ENCODE results near the gene JAKMIP3.

Gene JAKMIP3

DNA sequence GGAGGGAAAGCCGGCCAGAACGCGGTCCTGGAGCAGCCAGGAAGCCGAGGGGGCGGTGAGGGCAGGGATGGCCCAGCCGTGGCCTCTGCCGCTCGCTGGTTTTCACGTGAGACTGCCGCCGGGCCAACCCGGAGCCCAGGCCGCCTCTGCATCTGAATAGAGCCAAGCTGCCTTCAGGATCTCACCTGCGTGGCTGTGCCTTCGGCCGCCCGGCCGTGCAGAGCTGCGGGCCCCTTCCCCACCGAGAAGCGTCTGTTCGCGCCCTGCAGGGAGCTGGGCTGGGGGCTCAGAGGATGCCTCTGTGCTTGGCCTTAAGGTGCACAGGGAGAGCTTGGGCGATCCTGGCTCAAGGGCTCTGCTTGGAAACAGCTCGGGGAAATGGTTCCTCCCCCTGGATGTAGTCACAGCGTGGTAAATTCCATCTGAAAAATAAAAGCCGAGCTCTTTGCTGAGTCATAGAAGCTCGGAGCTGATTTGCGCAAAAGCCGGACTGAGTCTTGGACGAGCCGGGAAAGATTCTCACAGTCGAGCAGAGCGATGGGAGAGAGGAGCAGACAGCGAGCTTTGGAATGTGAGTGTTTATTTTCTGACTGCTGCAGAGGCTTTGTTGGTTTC, at the start of gene JAKMIP3:
Gene JAKMIP3 (plus strand): TSS at position 456 of the 615 bp plus-strand sequence. CDS start 38,863 bp downstream, outside the sequence.
- peak in 2 of 3 experiments; percentile 45 to 60 for DNase-seq

DNA sequence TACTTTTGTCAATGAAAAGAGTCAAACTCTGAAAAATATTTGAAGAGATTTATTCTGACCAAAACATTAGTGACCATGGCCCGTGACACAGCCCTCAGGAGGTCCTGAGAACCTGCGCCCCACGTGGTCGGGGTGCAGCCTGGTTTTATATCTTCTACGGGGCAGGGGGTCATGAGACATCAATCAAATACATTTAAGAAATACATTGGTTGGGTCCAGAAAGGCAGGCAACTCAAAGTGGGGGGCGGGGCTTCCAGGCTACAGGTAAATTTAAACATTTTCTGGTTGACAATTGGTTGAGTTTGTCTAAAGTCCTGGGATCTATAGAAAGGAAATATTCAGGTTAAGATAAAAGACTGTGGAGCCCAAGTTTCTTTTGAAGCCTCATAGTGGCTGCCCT, 49.2 kb upstream of the JAKMIP3 start:
- DNase-seq, result no peak

DNA sequence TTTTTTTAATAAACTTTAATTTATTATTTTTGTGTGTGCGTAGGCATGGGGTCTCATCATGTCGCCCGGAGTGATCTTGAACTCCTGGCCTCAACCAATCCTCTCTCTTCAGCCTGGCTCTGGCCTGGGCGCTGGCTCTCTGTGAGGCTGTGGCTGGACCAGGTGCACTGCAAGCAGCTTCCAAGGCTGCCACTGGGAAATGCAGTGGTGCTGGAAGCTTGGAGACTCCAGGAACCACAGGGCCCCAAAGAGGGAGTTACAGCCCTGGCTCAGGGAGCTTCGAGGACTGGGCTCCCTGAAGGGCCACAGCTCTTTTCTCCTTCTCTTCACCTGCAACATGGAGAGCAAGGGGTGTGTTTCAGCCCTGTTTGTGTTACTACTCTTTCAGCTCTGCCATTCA, 47.3 kb upstream of the JAKMIP3 start:
- no peak for DNase-seq

DNA sequence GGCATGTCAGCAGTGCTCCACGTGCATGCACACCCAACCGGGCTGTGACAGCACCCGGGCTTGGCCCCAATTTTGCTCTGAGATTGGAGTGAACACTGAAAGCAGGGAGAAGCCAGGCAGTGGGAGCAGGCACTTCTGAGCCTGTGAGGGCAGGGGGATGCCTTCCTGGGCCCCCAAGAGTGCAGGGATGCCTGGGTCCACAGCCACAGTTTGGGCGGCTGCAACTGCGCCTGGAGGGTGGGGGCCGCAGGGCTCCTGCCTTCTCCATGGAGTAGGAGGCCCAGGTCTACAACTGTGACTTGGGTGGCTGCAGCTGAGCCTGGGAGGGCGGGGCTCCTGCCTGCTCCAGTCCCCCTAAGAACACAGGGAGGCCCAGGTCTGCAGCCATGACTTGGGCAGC, 46.4 kb upstream of the JAKMIP3 start:
- DNase-seq, result no peak

DNA sequence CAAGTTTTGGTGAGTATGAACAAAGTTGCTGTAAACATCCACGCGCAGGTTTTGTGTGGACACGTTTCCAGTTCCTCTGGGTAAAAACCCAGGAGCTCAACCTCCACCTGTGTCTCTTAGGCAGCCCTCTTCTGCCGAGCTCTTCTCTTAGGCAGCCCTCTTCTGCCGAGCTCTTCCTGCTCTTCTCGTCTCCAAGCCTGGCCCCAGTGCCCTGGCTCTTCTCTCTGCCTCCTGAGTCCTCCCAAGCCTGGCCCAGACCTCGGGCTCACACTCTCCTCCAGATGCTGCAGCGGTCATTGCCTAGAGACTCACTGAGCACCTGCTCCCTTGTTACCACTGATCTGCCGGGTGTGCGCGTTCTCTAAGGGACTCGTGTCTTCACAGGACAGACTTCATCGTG, 45.3 kb upstream of the JAKMIP3 start:
- no peak for DNase-seq

DNA sequence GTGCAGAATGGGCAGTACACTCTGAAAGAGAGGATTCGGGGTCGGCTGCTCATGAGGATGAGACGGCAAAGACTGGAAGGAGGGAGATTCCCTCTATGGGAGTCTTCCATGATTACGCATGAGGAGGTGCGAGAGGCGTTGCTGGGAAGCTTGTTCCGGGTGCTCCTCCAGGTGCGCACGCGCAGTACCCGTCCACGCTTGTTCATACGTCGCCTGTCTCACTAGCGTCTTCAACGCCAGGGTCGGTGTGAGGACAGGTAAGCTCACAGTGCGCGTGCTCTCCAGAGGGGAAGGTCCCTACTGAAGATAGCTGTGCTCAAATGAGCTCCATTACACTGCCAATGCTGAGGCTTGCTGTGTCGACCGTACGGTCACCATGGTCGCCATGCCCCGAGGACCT, 44.7 kb upstream of the JAKMIP3 start:
- no peak for DNase-seq

DNA sequence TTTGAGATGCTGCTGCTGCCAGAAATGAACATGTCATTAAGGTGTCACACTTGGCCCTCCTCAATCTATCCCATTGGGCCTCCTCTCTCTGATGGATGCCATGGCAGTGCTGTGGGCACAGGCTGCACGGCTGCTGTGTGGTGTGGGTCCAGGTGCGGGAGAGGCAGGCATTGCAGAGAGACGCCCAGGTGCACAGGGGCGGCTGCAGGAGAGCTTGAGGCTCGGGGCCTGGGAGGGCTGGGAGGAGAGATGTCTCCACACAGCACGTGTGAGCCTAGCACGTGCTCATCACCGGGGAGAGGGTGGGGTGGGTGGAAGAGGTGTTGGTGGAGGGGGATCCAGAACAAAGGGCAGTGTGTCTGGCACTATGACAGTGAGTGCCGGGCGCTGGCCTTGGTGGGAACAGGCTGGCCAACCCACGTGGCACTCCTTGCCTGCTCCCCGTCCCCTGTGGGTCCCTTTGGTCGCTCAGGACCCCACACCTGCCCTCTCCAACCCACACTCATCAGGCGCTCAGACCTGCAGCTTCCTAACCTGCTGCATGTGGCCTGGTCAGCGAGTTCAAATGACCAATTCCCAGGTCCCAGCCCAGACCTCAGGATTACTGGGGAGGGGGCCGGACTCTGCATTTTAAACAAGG, 44.1 kb upstream of the JAKMIP3 start:
- no peak for DNase-seq

DNA sequence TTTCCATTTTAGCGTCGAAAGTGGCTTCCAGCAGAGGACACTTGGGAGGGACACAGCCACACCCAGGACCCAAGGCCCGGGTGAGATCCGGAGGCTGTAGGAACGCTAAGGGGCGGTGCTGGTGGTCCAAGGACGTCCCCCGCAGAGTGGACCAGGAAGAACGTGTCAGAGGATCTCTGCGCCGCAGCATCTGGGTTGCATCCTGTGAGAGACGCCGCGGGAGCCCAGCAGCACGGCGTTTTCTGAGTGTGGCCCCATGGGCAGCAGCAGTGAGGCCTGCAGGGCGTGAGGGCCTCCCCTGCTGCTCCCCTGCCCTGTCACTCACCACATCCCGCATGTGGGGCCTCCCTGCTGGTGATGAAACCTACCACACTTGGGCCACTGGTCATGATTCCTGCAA, 43.5 kb upstream of the JAKMIP3 start:
- no peak for DNase-seq

DNA sequence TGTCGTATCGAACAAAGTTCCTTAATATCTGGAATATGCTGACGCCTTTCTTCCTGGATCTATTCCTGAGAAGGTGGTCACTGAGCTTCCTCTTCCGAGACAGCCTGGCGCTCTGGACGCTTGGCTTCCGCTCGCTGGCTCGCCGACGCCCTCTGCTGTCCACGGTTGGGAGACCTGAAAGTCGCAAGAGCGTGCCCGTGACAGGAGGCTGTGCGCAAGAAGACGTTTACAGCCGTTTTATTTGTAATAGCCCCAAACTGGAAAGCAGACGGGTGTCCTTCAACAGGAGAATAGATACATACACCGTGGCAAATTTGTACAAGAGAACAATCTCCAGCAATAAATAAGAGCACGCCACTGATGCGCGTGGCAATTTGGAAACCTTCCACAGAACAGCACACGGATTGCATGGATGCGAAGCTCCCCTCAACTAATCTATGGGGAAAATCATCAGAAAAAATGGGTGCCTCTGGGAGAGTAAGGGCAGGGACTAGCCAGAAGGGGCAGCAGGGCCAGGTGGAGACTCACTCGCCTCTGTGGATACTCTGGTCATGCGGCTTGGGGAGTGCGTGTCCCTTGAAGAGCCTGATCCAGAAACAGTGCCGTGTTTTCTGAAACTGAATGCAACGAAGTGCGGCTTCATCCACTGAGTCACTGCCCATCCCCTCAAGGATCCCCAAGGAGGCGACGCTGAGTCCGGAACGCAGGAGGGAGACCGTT, 42.5 kb upstream of the JAKMIP3 start:
- DNase-seq, result peak; percentile 54 to 72 (median 64)

DNA sequence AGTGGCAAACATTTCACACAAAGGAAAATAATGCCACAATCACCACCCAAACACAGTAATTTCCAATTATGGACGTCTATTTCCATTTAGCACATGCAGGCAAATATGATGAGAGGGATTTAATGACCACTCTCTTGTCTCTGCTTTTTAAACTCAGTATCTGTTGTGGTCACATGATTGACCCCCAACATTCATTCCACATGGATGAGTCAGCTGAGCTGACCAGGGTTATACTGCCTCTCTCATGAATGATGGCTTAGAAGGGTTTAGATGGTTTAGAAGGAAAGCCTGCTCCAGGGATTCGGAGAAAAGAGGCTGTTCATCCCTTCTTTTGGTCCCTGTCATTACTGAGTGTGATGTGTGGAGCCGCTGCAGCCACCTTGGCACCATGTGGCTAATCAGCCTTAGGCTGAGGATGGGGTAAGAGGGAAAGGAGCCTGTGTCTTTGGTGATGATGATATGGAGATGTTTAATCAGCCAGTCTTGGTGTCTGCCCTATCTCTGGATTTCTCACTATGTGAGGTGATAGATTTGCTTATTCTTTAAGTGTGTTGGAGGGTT, 38.2 kb upstream of the JAKMIP3 start:
- no peak for DNase-seq

DNA sequence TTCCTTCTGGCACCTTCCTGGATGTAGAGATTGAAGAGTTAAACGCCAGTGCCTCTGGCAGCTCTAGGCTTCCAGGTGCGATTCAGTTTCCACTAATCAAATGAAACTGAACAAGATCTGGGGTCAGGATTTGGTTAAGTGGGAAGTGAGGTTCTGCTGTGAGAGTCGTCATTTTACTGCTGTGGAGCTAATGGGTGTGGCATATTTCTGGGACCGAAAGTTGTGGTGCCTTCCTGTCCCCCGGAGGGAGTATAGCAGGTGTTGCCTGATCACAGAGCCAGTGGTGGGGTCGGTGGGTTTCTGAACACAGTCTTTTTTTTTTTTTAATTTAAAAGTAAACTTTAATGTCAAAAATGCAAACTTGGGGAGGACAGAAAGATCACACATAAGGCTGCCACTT, 37.0 kb upstream of the JAKMIP3 start:
- no peak for DNase-seq

DNA sequence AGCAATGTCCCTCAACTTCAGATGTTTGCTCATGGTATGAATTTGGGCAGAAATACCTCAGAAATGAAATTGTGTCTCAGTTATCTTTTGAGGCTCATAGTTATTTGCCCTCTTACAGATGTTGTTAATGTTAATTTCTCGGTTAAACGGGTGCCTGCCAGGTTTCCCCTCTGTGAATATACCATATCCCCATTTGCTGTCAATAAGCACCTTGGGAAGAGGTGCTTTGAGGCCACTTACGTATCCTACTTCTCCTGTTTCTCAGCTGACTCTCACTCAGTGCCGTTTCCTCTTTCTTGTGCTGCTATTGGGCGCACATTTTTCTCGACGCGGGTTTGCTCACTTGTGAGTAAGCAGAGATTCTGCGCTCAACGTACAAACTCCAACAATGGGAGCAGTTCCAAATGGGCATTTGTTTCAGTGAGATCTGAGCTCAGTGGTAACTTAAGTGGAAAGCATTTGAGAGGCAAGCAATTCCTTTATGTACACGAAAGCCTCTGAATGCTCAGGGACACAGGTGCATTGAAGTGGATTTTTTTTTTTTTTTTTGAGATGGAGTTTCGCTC, 34.8 kb upstream of the JAKMIP3 start:
- DNase-seq, result peak; percentile 7 to 90 (median 62)

DNA sequence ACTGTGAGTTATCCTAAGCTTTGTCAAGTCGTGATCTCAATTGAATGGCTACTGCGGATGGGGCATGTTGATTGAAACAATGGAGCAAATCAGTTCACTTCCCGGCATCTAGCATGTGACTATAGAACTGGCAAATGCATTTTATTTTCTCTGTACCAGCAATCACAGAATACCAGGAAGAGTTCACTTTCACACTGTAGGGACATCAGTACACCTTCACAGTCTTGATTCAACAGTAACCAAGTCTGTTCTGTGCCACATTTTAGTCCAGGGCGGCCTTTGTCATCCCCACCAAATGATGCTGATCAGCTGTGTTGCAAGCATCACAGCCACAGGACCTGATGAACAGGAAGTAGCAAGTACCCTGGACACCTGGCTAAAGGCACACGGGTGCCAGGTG, 32.1 kb upstream of the JAKMIP3 start:
- DNase-seq, result no peak

DNA sequence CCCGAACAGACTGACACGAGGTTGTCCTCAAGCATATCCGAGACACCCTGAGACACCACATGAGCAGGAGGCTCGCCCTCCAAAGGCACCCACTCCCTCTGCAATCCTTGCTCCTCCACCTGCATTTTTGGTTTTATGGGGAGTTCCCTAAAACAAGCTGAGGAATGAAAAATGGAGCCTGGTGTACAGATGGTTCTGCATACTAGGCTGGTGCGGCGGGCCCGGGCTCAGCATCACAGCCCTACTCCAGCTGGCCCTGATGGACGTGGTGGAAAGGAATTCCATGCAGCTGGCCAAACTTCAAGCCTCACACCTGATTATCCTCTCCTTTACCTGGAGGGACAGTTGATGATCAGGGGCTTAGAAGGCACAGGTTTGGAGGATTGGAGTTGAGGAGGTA, 30.3 kb upstream of the JAKMIP3 start:
- DNase-seq, result no peak

DNA sequence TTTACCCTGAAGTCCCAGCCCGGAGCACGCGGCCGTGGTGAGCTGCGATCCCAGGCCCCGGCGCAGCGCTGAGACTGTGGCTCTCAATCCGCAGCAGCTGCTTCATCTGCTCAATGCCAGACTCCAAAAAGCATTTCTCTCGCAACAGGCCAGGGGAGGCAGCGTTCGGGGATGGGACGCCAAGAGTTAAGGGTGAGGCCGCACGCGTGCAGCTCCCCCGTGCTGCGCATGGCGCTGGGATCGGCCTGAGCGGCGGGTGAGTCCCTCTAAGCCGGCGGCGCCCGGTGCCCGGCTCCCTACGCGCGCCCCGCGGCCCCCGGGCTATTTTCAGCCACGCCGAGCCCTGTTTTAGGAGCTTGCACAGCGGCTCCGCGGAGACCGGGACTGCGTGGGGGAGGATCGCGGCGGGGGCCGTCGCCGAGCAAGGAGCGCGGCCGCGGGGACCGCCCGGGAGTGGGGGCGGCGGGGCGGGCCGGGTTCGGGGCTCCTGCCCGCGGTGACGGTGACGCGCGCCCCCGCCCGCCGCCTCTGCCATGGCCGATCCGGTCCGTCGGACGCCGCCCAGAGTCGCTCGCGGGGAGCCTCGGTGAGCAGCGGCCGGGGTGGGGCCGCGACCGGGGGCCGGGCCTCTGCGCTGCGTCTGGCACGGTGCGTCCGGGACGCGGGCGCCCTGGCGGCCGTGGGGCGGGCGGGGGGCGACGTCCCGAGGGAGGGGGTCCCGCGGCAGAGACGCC, 29.4 kb upstream of the JAKMIP3 start:
- peak in 2 of 3 experiments; percentile 20 to 26 for DNase-seq

DNA sequence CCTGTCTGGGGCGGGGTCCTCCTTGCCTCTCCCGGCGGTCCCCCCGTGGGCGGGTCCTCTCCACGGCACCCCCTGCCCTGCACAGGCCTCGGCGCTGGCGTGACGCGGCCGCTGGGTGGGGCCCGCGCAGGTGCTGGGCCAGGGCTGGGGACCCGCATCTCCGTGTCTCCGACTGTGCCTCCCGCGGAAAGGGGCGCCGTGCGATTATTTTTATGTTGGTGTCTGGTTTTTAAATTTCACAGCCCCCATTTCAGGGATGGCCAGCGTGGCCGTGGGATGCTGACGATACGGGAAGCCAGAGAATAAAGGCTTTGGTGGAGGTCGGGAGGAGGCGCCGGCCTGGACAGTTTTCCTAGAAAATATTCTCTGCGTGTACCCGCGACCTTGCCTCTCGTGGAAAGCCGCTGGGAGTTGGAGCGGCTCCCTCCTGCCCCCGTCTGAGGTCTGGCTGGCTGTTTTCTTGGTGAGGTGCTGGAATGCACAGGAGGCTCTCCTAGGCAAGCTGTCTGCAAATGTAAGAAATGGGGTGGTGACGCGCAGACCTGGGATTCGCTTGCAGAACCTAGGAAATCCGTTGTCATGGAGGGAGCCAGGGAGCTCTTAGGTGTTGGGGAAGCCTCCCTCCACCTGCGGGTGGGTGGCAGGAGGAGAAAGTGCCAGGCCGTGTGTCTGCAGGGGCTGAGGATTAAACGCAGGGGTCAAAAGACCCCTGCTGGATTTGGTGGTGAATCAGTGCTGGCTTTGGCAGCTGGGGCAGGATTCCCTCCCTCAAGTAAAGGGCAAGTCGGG, 28.7 kb upstream of the JAKMIP3 start:
- DNase-seq, result peak in 1 of 3 experiments; percentile 2

DNA sequence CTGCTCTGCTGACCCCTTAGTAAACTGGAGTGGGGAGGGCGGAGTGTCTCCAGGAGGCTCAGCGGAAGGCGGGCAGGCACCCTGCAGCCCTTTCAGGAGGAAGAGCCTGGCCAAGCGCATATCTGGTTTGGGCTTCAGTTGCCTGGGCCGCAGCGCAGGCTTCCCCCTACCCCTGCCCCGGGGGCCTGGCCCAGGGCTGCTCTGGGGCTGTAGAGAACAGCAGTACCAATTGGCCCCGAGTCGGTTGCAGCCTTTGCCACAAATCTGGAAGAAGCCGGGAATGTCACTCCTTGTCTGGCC, 28.1 kb upstream of the JAKMIP3 start:
- no peak for DNase-seq

DNA sequence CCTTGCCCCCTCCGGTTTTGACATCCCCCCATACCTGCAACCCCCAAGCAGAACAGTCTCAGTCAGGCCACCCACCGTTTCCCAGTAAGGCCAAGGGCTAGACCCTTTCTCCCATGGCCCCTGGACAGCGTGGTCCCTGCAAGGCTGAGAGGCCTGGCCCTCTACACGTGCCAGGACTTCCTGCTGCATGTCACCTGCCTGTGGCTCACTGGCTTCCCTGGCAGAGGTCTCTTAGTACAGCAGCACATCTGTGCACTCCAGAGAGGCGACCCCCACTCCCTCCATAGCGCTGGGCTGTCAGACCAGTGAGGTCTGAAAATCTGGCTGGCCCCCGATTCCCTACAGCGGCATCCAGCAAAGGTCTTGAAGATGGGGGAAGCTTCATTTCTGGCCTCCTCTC, 26.4 kb upstream of the JAKMIP3 start:
- no peak for DNase-seq

DNA sequence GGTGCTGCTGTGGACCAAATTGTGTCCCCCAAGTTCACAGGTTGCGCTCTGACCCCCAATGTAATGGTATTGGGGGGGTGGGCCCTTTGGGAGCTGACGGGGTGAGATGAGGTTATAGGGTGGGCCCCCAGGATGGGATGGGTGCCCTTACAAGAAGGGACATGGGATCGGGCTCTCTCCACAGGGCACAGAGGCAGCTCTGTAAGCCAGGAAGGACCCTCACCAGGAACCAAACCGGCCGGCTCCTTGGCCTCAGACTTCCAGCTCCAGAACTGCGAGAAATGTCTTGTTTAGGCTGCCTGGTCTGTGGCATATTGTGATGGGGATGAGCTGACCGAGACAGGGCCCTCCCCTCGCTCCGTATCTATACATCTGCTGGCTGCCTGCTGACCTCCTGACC, 25.7 kb upstream of the JAKMIP3 start:
- no peak for DNase-seq

DNA sequence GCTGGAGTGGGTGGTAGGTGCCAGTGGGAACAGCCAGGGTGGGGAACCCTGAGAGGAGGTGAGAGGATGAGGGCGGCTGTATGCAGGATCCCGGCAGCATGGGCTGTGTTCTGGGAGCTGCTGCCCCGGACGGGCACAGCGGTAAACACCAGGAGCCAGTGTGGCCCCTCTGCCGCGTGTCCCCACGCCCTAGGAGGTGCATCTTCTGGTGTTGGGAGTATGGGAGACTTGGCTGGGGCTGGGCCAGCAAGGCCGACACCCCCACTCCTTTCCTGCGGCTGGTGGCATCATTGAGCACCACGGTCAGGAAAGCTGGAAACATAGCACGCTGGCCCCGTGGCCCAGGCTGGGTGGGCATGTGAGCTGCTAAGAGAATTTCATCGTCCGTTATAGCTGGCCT, 24.4 kb upstream of the JAKMIP3 start:
- no peak for DNase-seq

DNA sequence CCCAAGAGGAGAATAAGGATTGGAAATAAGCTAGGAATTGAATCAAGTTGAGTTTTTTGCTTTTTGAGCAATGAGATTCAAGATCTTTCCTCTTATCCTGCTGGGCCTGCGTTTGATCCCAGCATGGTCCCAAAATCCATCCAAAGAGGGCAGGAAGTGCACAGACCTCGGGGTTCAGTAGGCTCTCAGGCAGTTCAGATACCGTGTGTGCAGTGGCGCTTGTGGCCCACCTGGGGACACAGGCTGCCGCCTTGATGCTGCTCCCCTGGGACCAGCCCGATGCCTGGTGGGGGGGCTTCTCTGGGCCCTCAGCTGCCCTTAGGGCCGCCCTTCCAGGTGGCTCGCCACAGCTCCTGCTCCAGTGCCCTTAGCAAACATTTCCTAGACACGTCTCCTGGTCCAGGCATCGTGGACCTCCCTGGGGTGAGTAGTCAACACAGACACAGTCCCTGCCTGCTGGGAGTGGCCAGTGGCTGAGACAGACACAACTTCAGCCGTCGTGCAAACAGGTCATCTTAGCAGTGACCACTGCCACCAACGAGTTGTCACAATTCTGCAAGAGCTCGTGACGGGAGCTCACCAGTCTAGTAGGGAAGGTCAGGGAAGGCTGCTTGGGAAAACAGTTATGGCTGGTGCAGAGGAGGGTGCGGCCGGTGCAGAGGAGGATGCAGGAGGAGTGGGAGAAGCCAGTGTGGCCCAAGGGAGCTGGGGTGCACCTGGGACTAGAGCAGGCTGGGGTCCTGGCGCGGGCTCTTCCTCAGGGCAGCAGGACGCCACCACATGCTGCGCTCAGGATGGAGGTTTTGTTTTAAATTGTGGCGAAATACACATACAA, 21.7 kb upstream of the JAKMIP3 start:
- DNase-seq, result peak in 1 of 3 experiments; percentile 11

Measured in NCI-H1417 (cell line).